H4 (cell line): ENCODE results near the gene GTF2H3. TPM values are rescaled to one million over a fixed set of nuclear protein-coding genes. Genes with fewer than 3 reads are reported as not detected.
A peak's percentile ranks its signal among the peaks of the same experiment; 100 is the strongest.

Experiments used
- DNase-seq: peaks from one replicate; pipeline ENCODE4 v3.0.0-alpha.2; 2015; ENCODE audit warnings: low spot score
- total RNA-seq: library from RNA; depleted of rRNA; stranded (reverse); fragments of >200 nt; shearing (Covaris generic); gene quantifications from 2 replicates; pipeline ENCODE4 v1.2.3, GENCODE V29; 2014

The GTF2H3 gene
- total RNA-seq, 1 experiment from 2014 or later: 97.3 TPM

DNA sequence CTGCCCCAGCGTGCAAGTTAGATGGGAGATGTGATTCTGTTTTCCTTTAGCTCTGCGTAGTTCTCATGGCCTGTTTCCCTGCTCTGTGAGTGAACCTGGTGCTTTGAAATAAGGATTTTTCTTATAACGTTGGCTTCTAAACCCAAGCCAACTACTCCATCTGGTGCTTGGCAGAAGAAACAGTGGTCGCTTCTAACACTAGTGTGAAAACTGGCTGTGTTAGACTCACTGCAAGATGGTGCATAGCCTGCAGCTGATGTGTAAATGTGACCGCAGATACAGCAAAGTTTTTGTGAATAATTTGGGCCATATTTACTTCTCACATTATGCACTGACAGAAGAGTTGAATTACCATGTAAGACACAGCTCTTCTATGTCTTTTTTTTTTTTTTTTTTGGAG is 12.2 kb downstream of the GTF2H3 start:
- DNase-seq: no peak

GRCh38 chr12:123648401-123648800 is 14.8 kb downstream of the GTF2H3 start:
- no peak for DNase-seq

GRCh38 chr12:123654129-123654701 is 20.6 kb downstream of the GTF2H3 start:
- DNase-seq: no peak

DNA sequence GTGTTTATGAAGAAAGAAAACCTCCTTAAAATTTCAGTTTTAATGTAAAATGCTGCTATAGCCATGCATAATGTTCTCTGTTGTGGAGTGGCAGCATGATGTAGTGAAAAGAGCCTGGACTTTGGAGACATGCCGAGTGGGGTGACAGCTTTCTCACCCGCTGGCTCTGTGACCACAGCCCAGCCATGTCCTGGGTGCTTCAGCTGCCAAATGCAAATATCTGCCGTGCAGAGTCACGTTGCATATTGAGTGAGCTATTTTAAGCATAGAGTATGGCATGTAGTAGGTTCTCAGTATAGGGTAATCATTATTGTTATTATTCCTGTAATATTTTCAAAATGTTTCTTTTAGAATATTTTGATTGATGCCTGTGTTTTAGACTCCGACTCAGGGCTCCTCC is 21.8 kb downstream of the GTF2H3 start:
- no peak for DNase-seq

GRCh38 chr12:123656392-123656791 is 22.8 kb downstream of the GTF2H3 start:
- no peak for DNase-seq

DNA sequence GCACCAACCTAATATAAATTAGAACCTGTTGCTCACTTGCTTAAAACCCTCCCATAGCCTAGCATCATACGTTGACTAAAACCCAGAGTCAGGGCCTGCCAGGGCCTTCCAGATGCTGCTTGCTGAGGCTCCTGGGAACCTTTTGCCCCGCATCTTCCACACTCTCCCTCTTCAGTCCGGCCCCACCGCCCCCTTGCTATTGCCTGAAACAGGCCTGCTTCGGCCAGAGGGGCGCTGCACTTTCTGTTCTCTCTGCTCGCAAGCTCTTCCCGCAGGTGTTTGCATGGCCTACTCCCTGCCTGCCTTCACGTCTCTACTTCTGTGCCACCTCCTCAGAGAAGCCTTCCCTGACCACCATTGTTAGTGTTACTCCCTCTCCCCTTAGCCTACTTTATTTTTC is 23.6 kb downstream of the GTF2H3 start:
- no peak for DNase-seq

DNA sequence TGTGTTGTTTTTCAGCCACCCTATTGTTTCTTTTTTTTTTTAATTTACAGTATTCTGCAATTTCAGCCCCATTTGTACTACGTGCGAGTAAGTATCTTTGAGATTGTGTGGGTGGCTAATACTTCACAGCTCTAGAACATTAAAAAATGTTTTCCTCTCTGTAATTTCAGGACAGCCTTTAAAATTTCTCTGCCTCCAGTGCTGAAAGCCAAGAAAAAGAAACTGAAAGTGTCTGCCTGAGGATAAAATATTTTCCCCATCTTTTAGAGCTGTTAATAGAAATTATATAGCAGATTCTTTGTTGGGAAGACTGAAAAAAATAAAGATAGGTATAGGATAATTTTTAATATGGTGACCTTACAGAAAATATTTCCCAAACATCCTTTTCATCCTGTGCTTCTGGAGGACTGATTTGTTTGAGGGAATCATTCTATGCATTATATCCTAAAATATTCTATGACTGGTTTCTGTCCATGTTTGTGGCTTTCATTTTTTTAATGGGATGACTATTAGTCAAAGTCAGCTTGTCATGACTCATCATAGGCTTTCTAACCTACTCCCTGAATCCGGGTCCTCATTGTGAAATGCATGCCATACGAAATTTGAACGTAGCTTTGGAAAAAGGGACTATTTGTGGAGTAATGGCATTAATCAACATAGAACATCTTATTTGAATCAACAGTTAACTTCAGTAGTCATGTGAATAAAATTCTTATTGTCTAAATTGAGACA is 26.5 kb downstream of the GTF2H3 start:
- peak; percentile 16 for DNase-seq

DNA sequence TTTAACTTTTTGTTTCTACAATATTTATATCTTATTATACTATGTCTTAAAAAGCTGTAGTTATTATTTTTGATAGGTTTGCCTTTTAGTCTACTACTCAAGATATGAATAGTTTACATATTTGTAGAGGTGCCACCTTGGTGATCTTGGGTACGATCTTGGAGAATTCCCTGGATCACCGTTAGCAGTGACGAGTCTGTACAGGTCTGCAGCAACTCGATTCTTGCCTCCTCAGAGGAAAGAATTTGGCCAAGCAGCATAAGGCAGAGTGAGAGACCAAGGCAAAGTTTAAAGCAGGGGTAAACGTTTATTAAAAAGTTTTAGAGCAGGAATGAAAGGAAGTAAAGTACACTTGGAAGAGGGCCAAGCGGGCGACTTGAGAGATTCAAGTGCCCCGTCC is 34.1 kb downstream of the GTF2H3 start:
- no peak for DNase-seq

GRCh38 chr12:123670882-123671728 is 37.5 kb downstream of the GTF2H3 start, which contains the start of gene TCTN2:
TSS of gene TCTN2 (plus strand) at chr12:123671113. CDS start at chr12:123671241, 128 bp downstream.
- peak; percentile 85 for DNase-seq

DNA sequence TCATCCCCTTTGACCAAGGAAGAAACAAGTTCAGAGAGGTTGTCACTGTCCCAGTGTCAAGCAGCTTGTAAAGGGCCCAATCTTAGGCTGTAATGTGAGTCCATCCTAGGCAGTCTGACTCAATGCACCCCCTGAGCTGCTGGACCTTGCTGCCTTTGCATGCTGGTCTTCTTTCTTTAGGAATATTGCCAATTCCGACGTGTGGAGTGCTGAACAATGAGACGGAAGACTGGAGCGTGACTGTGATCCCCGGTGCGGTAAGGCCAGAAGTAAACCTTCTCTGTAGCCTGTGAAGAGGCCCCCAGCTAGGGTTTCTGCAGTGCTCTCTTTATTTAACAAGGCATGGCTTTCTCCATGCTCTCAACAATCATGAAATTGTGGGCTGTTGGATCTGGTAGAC is 38.2 kb downstream of the GTF2H3 start:
- no peak for DNase-seq

- DNase-seq: no peak
Measured at GRCh38 chr12:123675436-123675835, 41.8 kb downstream of the GTF2H3 start.

GRCh38 chr12:123676616-123677320 is 43.1 kb downstream of the GTF2H3 start:
- DNase-seq: no peak

DNA sequence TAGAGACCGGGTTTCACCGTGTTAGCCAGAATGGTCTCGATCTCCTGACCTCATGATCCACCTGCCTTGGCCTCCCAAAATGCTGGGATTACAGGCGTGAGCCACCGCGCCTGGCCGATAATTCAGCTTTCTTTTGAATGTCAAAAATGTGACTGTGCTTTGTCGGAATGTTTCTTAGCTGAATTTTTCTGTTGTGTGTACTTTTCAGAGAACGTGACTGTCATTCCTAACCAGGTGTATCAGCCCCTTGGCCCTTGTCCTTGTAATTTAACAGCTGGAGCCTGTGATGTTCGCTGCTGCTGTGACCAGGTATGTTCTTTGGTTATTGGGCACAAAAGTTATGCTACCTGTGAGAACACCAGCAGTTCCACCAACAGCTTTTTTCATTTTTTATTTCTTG is 45.4 kb downstream of the GTF2H3 start:
- no peak for DNase-seq

DNA sequence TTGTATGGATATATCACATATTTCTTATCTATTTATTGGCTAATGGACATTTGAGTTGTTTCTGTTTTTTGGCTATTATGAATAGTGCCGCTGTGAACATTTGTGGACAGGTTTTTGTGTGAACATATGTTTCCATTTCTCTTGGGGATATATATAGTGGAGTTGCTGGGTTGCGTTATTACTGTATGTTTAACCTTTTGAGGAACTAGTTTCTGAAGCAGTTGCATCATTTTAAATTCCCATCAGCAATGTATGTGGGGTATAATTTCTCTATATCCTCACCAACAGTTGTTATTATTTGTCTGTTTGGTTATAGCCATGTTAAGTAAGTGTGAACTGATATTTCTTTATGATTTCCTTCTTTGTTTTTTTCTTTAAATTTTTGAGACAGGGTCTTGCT is 48.0 kb downstream of the GTF2H3 start:
- no peak for DNase-seq

- DNase-seq: no peak
Measured at GRCh38 chr12:123683964-123684363, 50.3 kb downstream of the GTF2H3 start.

GRCh38 chr12:123686636-123687190 is 53.1 kb downstream of the GTF2H3 start:
- DNase-seq: no peak

DNA sequence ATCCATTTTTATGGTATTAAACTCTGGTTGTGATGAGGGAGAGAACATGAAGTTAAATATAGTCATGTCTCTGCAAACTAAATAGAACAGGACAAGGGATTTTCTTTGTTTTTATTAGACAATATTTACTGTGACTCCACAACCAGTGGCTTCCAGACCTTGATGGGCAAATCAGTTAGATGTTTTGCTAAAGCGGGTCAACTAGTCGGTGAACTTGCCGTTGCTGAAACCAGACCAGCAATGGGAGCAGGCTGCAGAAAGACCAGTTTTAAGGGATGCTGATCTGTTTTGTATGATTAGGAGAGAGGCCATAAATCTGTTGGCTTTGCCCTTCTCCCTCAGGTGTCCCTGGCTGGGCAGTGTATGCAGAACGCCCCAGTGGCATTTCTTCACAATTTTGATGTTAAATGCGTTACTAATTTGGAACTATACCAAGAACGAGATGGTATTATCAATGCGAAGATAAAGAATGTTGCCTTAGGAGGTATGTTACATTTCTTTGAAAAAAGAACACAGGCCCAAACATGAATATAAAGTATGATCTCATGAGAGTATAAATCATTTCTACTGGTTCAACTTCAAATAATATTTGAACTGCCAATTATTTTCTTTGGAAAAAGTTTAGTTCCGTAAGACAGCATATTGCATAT is 56.7 kb downstream of the GTF2H3 start:
- DNase-seq: no peak

- no peak for DNase-seq
Measured at GRCh38 chr12:123696207-123696606, 62.6 kb downstream of the GTF2H3 start.

DNA sequence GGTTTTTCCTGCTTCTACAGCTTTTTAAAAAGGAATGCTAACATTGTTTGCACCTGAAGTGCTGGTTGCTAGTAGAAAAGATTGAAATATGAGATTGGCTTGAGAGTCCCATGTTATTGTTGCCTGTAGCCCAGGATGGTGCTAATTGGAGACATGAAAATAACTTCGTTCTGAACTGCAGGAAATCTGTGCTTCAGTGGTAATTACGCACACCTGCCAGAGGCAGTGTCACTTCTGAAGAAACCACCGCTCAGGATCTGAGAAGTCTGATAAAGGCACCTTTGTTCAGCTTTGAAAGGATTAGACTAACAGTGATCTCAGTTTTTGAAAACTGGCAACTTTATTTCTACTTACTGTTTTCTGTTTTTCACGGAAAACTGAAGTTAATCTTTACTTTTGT is 63.0 kb downstream of the GTF2H3 start:
- no peak for DNase-seq

GRCh38 chr12:123705935-123706334 is 72.3 kb downstream of the GTF2H3 start:
- no peak for DNase-seq

DNA sequence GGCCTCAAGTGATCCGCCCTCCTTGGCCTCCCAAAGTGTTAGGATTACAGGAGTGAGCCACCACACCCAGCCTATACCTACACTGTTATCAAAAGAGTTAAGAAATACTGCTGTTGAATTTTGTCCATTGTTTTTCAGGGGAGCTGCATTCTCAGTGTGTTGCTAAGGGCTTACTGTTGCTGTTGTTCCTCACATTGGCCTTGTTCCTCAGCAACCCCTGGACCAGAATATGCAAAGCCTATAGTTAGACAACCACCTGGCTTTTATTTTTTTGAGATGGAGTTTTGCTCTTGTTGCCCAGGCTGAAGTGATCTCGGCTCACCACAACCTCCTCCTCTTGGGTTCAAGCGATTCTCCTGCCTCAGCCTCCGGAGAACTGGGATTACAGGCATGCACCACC is 73.8 kb downstream of the GTF2H3 start:
- DNase-seq: no peak
